WTC11 (cell line): Measurements from ENCODE around the gene PAQR6. TPM values are rescaled to one million over a fixed set of nuclear protein-coding genes. Genes with fewer than 3 reads are reported as not detected.

Experiments
- ATAC-seq: fragments of 200-7000 bp; cut with Tn5 transposase; 2 replicates; pipeline ENCODE4 v1.10.0; 2021; ENCODE audit warnings: mild to moderate bottlenecking, moderate library complexity
- CTCF ChIA-PET: fragments of 300-600 bp; sonication (Branson Sonifier 250); formaldehyde crosslinking; loops from one replicate; lab custom pipeline; 2021; ENCODE audit warnings: antibody characterized with exemption; lab: Charles Lee
- POLR2A ChIA-PET: fragments of 350-600 bp; sonication (Branson Sonifier 250); formaldehyde crosslinking; loops from one replicate; lab custom pipeline; 2021; ENCODE audit warnings: antibody characterized with exemption; lab: Charles Lee
- DNase-seq: peaks from one replicate; pipeline ENCODE4 v3.0.0; 2021; ENCODE audit warnings: low spot score
- H3K27ac Mint-ChIP-seq: 2 replicates; pipeline ENCODE4 v1.8.0; 2021; ENCODE audit warnings: mixed read lengths
- H3K27me3 Mint-ChIP-seq: 2 replicates; pipeline ENCODE4 v1.8.0; 2021; ENCODE audit warnings: low read depth, mild to moderate bottlenecking, moderate library complexity, mixed read lengths
- H3K36me3 Mint-ChIP-seq: 2 replicates; pipeline ENCODE4 v1.8.0; 2021; ENCODE audit warnings: mixed read lengths
- H3K4me1 Mint-ChIP-seq: 2 replicates; pipeline ENCODE4 v1.8.0; 2022; ENCODE audit warnings: mixed read lengths
- H3K4me3 Mint-ChIP-seq: 2 replicates; pipeline ENCODE4 v1.8.0; 2021; ENCODE audit warnings: mild to moderate bottlenecking, moderate library complexity, mixed read lengths
- H3K9me3 Mint-ChIP-seq: 2 replicates; pipeline ENCODE4 v1.8.0; 2021; ENCODE audit warnings: mixed read lengths
- CBFB ChIP-seq: sonication (generic); formaldehyde crosslinking; IDR thresholded peaks from 2 replicates; pipeline ENCODE4 v1.8.1; 2022; ENCODE audit warnings: mild to moderate bottlenecking, low read depth, missing genetic modification reagents
- CREB1 ChIP-seq: sonication (generic); formaldehyde crosslinking; IDR thresholded peaks from 2 replicates; pipeline ENCODE4 v1.8.0; 2023; ENCODE audit warnings: mild to moderate bottlenecking, missing genetic modification reagents
- E2F1 ChIP-seq: sonication (generic); formaldehyde crosslinking; IDR thresholded peaks from 2 replicates; pipeline ENCODE4 v1.8.0; 2022; ENCODE audit warnings: mild to moderate bottlenecking, missing genetic modification reagents
- E2F5 ChIP-seq: sonication (generic); formaldehyde crosslinking; IDR thresholded peaks from 2 replicates; pipeline ENCODE4 v1.8.1; 2022; ENCODE audit warnings: mild to moderate bottlenecking, moderate library complexity, missing genetic modification reagents
- ESRRA ChIP-seq: sonication (generic); formaldehyde crosslinking; IDR thresholded peaks from 2 replicates; pipeline ENCODE4 v1.8.1; 2022; ENCODE audit warnings: mild to moderate bottlenecking, missing genetic modification reagents, borderline replicate concordance
- FOXK1 ChIP-seq: sonication (generic); formaldehyde crosslinking; IDR thresholded peaks from 2 replicates; pipeline ENCODE4 v1.8.0; 2022; ENCODE audit warnings: mild to moderate bottlenecking, moderate library complexity, missing genetic modification reagents
- FOXP1 ChIP-seq: sonication (generic); formaldehyde crosslinking; IDR thresholded peaks from 2 replicates; pipeline ENCODE4 v1.8.0; 2022; ENCODE audit warnings: missing genetic modification reagents, mild to moderate bottlenecking, moderate library complexity, borderline replicate concordance
- GRHL2 ChIP-seq: fragments of 250-450 bp; sonication (Bioruptor Pico); IDR thresholded peaks from 2 replicates; pipeline ENCODE4 v1.8.0; 2022; ENCODE audit warnings: mild to moderate bottlenecking, moderate library complexity; ENCODE audit not compliant: insufficient replicate concordance, severe bottlenecking
- GTF2I ChIP-seq: fragments of 250-450 bp; sonication (Bioruptor Pico); conservative IDR thresholded peaks from 2 replicates; pipeline ENCODE4 v1.4.0; 2021; ENCODE audit warnings: mild to moderate bottlenecking
- JUN ChIP-seq: sonication (generic); formaldehyde crosslinking; IDR thresholded peaks from 2 replicates; pipeline ENCODE4 v1.8.0; 2023; ENCODE audit warnings: mild to moderate bottlenecking, missing genetic modification reagents
- MYBL2 ChIP-seq: sonication (generic); formaldehyde crosslinking; IDR thresholded peaks from 2 replicates; pipeline ENCODE4 v1.8.1; 2023; ENCODE audit warnings: mild to moderate bottlenecking, moderate library complexity, missing genetic modification reagents
- RELA ChIP-seq: sonication (generic); formaldehyde crosslinking; IDR thresholded peaks from 2 replicates; pipeline ENCODE4 v1.8.1; 2022; ENCODE audit warnings: missing genetic modification reagents, mild to moderate bottlenecking, borderline replicate concordance
- STAT6 ChIP-seq: sonication (generic); formaldehyde crosslinking; conservative IDR thresholded peaks from 2 replicates; pipeline ENCODE4 v1.8.1; 2023; ENCODE audit warnings: mild to moderate bottlenecking, low read depth, missing genetic modification reagents, moderate library complexity
- TCF7 ChIP-seq: sonication (generic); formaldehyde crosslinking; IDR thresholded peaks from 2 replicates; pipeline ENCODE4 v1.8.0; 2022; ENCODE audit warnings: mild to moderate bottlenecking, low read depth, missing genetic modification reagents, moderate library complexity
- TEAD1 ChIP-seq: sonication (generic); formaldehyde crosslinking; IDR thresholded peaks from 2 replicates; pipeline ENCODE4 v1.8.0; 2022; ENCODE audit warnings: mild to moderate bottlenecking, missing genetic modification reagents
- TEAD4 ChIP-seq: sonication (generic); formaldehyde crosslinking; IDR thresholded peaks from 2 replicates; pipeline ENCODE4 v1.8.0; 2022; ENCODE audit warnings: mild to moderate bottlenecking, missing genetic modification reagents
- USF1 ChIP-seq: sonication (generic); formaldehyde crosslinking; IDR thresholded peaks from 2 replicates; pipeline ENCODE4 v1.8.0; 2022; ENCODE audit warnings: mild to moderate bottlenecking, missing genetic modification reagents
- USF2 ChIP-seq: sonication (generic); formaldehyde crosslinking; IDR thresholded peaks from 2 replicates; pipeline ENCODE4 v1.8.1; 2023; ENCODE audit warnings: mild to moderate bottlenecking, missing genetic modification reagents, moderate library complexity
- ZBTB21 ChIP-seq: sonication (generic); formaldehyde crosslinking; IDR thresholded peaks from 2 replicates; pipeline ENCODE4 v1.8.1; 2023; ENCODE audit warnings: mild to moderate bottlenecking, missing genetic modification reagents, borderline replicate concordance
- ZBTB43 ChIP-seq: sonication (generic); formaldehyde crosslinking; IDR thresholded peaks from 2 replicates; pipeline ENCODE4 v1.8.1; 2023; ENCODE audit warnings: mild to moderate bottlenecking, missing genetic modification reagents
- ZNF138 ChIP-seq: sonication (generic); formaldehyde crosslinking; conservative IDR thresholded peaks from 2 replicates; pipeline ENCODE4 v1.8.1; 2022; ENCODE audit warnings: mild to moderate bottlenecking, moderate library complexity, missing genetic modification reagents
- ZNF281 ChIP-seq: sonication (generic); formaldehyde crosslinking; IDR thresholded peaks from 2 replicates; pipeline ENCODE4 v1.8.0; 2023; ENCODE audit warnings: mild to moderate bottlenecking, missing genetic modification reagents
- ZNF671 ChIP-seq: fragments of 250-450 bp; sonication (Bioruptor Pico); IDR thresholded peaks from 2 replicates; pipeline ENCODE4 v1.8.0; 2021; ENCODE audit warnings: mild to moderate bottlenecking
- total RNA-seq: library from RNA; stranded (reverse); gene quantifications from 3 replicates; pipeline ENCODE4 v1.2.3, GENCODE V29; 2021

The PAQR6 gene
- total RNA-seq, 1 experiment from 2014 or later: 5.9 TPM

- no peak for ATAC-seq
- Mint-ChIP-seq H3K9me3 (no peaks in the 10 kb centered on the region), H3K4me3 (peak overlapping the region; percentile 74), H3K4me1 (peaks cover 22% of the 10 kb centered on the region), H3K27ac (peak overlapping the region; percentile 19; the same call in 1 of the 2 replicates)
- TF ChIP-seq E2F5 (CRISPR knock-in tag) (no peak), ZBTB43 (CRISPR knock-in tag) (no peak), FOXK1 (no peak), GTF2I (CRISPR knock-in tag) (no peak)
- TF ChIP-seq, all 79 proteins: peak for 0
- no peak for DNase-seq
- H3K27me3 Mint-ChIP-seq: peaks cover 4% of the 10 kb centered on the region
- H3K36me3 Mint-ChIP-seq: peaks cover 9% of the 10 kb centered on the region; the same call in 1 of the 2 replicates
- CTCF ChIA-PET: interaction anchor here (0.7 to 5.1 kb wide), 6 partner anchors 15 to 115 kb away, joined by 3 to 84 read pairs (median 4); no protein-coding TSS in a partner anchor
- POLR2A ChIA-PET: interaction anchor here (0.6 kb wide), 1 partner anchor 104 kb away, joined by 4 read pairs; no protein-coding TSS in a partner anchor
These were observed 3.1 kb downstream of the PAQR6 start for GRCh38 chr1:156244712-156245111.

GRCh38 chr1:156244126-156244525 is 3.7 kb downstream of the PAQR6 start:
- Mint-ChIP-seq H3K4me3 (no peak overlapping the region), H3K4me1 (peaks cover 22% of the 10 kb centered on the region), H3K36me3 (peaks cover 4% of the 10 kb centered on the region; the same call in 1 of the 2 replicates), H3K27me3 (peaks cover 4% of the 10 kb centered on the region), H3K27ac (no peak overlapping the region), H3K9me3 (no peaks in the 10 kb centered on the region)
- POLR2A ChIA-PET: no interaction called here
- DNase-seq (no peak), ATAC-seq (no peak)
- no peak for TF ChIP-seq FOXP1
- no peak for TF ChIP-seq MYBL2 (CRISPR knock-in tag)
- no peak for TF ChIP-seq TEAD4 (CRISPR knock-in tag)
- no peak for TF ChIP-seq USF1
- TF ChIP-seq GRHL2 (CRISPR knock-in tag): no peak
- no peak for TF ChIP-seq TCF7 (CRISPR knock-in tag)
- TF ChIP-seq CREB1 (CRISPR knock-in tag): no peak
- no peak for TF ChIP-seq ZNF671 (CRISPR knock-in tag)
- no peak for TF ChIP-seq CBFB
- TF ChIP-seq ZNF138 (CRISPR knock-in tag): no peak
- TF ChIP-seq ZBTB21 (CRISPR knock-in tag): no peak
- TF ChIP-seq RELA: no peak
- TF ChIP-seq E2F1 (CRISPR knock-in tag): no peak
- CTCF ChIA-PET: interaction anchor here (0.8 to 3.9 kb wide), 4 partner anchors 16 to 107 kb away, joined by 3 to 20 read pairs (median 4); no protein-coding TSS in a partner anchor

- peaks cover 21% of the 10 kb centered on the region for H3K4me1 Mint-ChIP-seq
- H3K4me3 Mint-ChIP-seq: no peak overlapping the region
- H3K27ac Mint-ChIP-seq: no peak overlapping the region
- no peak for ATAC-seq
- no peak for DNase-seq
- H3K9me3 Mint-ChIP-seq: no peaks in the 10 kb centered on the region
- peaks cover 4% of the 10 kb centered on the region for H3K27me3 Mint-ChIP-seq
- POLR2A ChIA-PET: interaction anchor here (0.6 kb wide), 1 partner anchor 36 kb away, joined by 6 read pairs; no protein-coding TSS in a partner anchor
- no peak for TF ChIP-seq USF2 (CRISPR knock-in tag)
- TF ChIP-seq TEAD1 (CRISPR knock-in tag): no peak
- TF ChIP-seq STAT6: no peak
- no peak for TF ChIP-seq JUN (CRISPR knock-in tag)
- no peak for TF ChIP-seq TCF7 (CRISPR knock-in tag)
- TF ChIP-seq ESRRA: no peak
- no peak for TF ChIP-seq ZNF281
- peaks cover 13% of the 10 kb centered on the region for H3K36me3 Mint-ChIP-seq
- CTCF ChIA-PET: interaction anchor here (3.9 kb wide), 1 partner anchor 101 kb away, joined by 20 read pairs; no protein-coding TSS in a partner anchor
These were observed 5.1 kb downstream of the PAQR6 start for GRCh38 chr1:156242738-156243137.
